ENCODE results near the gene PPARGC1A. TPM values are rescaled to one million over a fixed set of nuclear protein-coding genes. Genes with fewer than 3 reads are reported as not detected.

The PPARGC1A gene
- total and polyA plus RNA-seq, 7 donors = 2.0 to 8.6 (median 4.7) TPM

DNA sequence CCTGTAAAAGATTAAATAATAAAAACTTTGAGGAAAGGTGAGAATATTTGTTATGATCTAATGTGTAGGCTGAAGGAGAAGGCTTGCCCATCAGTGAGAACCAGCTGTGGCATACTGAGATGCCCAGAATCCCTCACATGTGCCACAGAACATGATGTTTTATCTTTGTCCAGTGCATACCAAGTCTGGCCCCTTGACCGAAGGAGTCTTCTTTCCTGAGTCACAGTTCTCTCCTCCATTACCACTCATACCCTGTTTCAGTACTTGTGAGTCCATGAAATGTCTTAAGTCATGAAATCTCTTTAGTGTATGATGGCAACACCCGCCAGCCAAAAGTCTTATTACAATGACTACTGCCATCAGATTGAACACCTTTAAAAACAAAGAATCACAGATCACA lies 42.7 kb downstream of the PPARGC1A start:
- Histone ChIP-seq H3K4me1 (no peaks in the 10 kb centered on the region), H3K36me3 (no peaks in the 10 kb centered on the region), H3K9me3 (no peaks in the 10 kb centered on the region), H3K4me3 (no peak overlapping the region), H3K27me3 (no peaks in the 10 kb centered on the region), H3K27ac (no peak overlapping the region)
- TF ChIP-seq POLR2AphosphoS5 (IDR thresholded peaks at IDR 0.05) (no peak), EP300 (IDR thresholded peaks at IDR 0.05) (no peak)
- TF ChIP-seq, protein P1, sequence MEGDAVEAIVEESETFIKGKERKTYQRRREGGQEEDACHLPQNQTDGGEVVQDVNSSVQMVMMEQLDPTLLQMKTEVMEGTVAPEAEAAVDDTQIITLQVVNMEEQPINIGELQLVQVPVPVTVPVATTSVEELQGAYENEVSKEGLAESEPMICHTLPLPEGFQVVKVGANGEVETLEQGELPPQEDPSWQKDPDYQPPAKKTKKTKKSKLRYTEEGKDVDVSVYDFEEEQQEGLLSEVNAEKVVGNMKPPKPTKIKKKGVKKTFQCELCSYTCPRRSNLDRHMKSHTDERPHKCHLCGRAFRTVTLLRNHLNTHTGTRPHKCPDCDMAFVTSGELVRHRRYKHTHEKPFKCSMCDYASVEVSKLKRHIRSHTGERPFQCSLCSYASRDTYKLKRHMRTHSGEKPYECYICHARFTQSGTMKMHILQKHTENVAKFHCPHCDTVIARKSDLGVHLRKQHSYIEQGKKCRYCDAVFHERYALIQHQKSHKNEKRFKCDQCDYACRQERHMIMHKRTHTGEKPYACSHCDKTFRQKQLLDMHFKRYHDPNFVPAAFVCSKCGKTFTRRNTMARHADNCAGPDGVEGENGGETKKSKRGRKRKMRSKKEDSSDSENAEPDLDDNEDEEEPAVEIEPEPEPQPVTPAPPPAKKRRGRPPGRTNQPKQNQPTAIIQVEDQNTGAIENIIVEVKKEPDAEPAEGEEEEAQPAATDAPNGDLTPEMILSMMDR (IDR thresholded peaks at IDR 0.05) = no peak
- WGBS, 2 donors = 93 to 94% methylated on average over 2 of the region's 2 CpGs
- intact Hi-C loops (cut with DNase I) = no loop called here
- no peak for DNase-seq

DNA sequence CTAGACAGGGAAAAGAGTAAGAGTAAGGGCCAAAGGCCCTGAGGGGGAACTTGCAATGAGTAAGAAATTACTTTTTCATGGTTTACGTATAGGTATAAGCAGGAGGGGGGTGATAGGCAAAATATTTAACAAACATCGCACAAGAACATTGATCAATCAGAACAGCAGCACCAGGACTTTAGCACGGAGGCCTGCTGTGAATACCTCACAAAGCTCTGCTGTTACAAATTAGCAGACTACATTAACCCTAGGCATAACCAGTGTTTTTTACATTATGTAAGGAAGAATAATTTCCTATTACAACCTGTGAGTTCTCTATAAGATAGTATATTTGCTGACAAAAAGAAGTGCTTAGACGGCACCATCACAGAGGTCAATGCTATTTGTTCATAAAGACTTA lies 44.9 kb downstream of the PPARGC1A start:
- Histone ChIP-seq H3K27me3 (no peaks in the 10 kb centered on the region), H3K4me1 (no peaks in the 10 kb centered on the region), H3K36me3 (no peaks in the 10 kb centered on the region), H3K27ac (no peak overlapping the region), H3K4me3 (no peak overlapping the region), H3K9me3 (no peaks in the 10 kb centered on the region)
- DNase-seq = no peak
- WGBS, 2 donors = 97% methylated on average over 4 of the region's 4 CpGs
- TF ChIP-seq POLR2AphosphoS5 (IDR thresholded peaks at IDR 0.05) = no peak
- TF ChIP-seq EP300 (IDR thresholded peaks at IDR 0.05) = no peak
- intact Hi-C loops (cut with DNase I) = no loop called here

DNA sequence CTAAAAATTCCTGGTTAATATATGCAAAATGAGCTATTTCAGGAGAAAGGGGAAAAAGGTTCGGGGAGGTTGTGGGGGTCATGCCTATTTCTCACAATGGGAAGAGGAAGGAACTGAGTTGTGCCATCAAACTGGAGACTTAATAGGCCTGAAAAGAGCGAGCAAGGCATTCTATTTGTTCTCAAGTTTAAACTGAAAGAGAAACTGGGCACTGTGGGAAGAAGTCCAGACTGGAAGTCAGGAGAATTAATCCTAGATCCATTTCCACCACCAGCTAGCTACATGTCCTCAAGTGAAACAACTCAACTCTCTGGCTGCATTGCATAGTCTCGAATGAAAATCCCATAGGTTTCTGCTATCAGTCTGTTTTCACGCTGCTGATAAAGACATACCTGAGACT lies 50.6 kb downstream of the PPARGC1A start:
- no peak for TF ChIP-seq POLR2A (IDR thresholded peaks at IDR 0.05)
- TF ChIP-seq POLR2AphosphoS5 (IDR thresholded peaks at IDR 0.05) = no peak
- TF ChIP-seq, protein P1 (IDR thresholded peaks at IDR 0.05) = no peak
- no peak for TF ChIP-seq EP300 (IDR thresholded peaks at IDR 0.05)
- H3K27ac ChIP-seq = peak overlapping the region in 1 of 4 donors; percentile 19
- H3K4me1 ChIP-seq = no peaks in the 10 kb centered on the region
- DNase-seq = no peak
- no peak overlapping the region for H3K4me3 ChIP-seq
- no peaks in the 10 kb centered on the region for H3K27me3 ChIP-seq
- intact Hi-C loops (cut with DNase I) = no loop called here
- 87 to 89% methylated on average over 4 of the region's 4 CpGs for WGBS, 2 donors
- no peaks in the 10 kb centered on the region for H3K36me3 ChIP-seq
- H3K9me3 ChIP-seq = no peaks in the 10 kb centered on the region

DNA sequence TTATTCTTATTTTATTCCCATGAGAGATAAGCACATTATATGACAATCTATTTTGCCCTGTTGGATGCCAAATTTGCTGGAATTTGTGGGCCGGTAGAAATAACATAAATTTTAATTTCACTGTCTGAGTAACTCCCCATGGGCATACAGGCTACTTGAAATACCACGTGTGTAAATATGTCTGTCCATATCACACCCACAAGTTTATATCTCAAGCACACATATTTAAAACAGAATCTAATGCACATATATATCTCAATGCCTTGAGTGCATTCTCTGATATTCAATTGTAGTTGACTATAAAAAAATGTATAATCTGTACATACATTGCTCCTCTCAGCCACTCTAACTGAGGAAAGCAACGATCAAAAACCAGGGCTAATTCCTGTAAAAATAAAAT lies 51.2 kb downstream of the PPARGC1A start:
- 56 to 84% methylated on average over 3 of the region's 3 CpGs for WGBS, 2 donors
- no peak for DNase-seq
- Histone ChIP-seq H3K27ac (no peak overlapping the region), H3K4me1 (no peaks in the 10 kb centered on the region), H3K9me3 (no peaks in the 10 kb centered on the region), H3K4me3 (no peak overlapping the region), H3K27me3 (no peaks in the 10 kb centered on the region), H3K36me3 (no peaks in the 10 kb centered on the region)
- no peak for TF ChIP-seq POLR2A (IDR thresholded peaks at IDR 0.05)
- TF ChIP-seq POLR2AphosphoS5 (IDR thresholded peaks at IDR 0.05) = no peak
- TF ChIP-seq, protein P1 (IDR thresholded peaks at IDR 0.05) = no peak
- no peak for TF ChIP-seq EP300 (IDR thresholded peaks at IDR 0.05)
- intact Hi-C loops (cut with DNase I) = no loop called here

DNA sequence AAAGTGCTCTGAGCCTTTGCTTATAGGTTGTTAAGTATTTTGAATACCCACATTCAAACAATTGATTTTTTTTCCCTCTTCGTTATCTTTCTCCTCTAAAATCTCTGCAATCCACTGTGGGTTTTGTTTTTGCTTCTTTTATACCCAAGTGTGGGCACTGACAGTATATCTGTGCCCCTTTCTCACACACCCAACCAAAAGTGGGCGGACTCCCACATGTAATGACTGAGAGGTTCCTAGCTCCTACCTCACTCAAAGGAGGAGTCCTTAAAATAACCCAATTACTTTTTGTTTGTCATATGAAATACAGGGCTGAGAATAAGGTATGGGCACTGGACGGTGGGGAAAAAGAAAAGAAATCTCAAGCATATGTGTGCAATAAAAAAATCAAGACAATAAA lies 51.7 kb downstream of the PPARGC1A start:
- H3K4me1 ChIP-seq = no peaks in the 10 kb centered on the region
- no peaks in the 10 kb centered on the region for H3K27me3 ChIP-seq

More for the DNA sequence above, 51.7 kb downstream of the PPARGC1A start:
- H3K9me3 ChIP-seq = no peaks in the 10 kb centered on the region
- intact Hi-C loops (cut with DNase I) = no loop called here
- no peak overlapping the region for H3K27ac ChIP-seq
- H3K4me3 ChIP-seq = no peak overlapping the region
- TF ChIP-seq POLR2A (IDR thresholded peaks at IDR 0.05) = no peak
- TF ChIP-seq, protein P1 (IDR thresholded peaks at IDR 0.05) = no peak
- DNase-seq = no peak
- WGBS, 2 donors = 63 to 68% methylated on average over 3 of the region's 3 CpGs
- no peaks in the 10 kb centered on the region for H3K36me3 ChIP-seq
